Adrenal gland (tissue), 12 donors: ENCODE measurements around the gene MAST2. TPM values are rescaled to one million over a fixed set of nuclear protein-coding genes. Genes with fewer than 3 reads are reported as not detected.

Experiments
- DNase-seq, 7 donors: peaks; one replicate each; pipeline ENCODE4 v3.0.0-alpha.2; 2019 to 2020
- H3K27ac ChIP-seq, 5 donors: fragments of 200-600 bp; sonication (generic) in 4 of 5; 1 replicate in 3 of 5; 2 replicates in 2 of 5; pipeline versions ENCODE4 v1.5.1 to v1.8.0; 2016 to 2020; ENCODE audit warnings: mild to moderate bottlenecking in 1 of 5
- H3K27me3 ChIP-seq: fragments of 200-600 bp; 2 replicates; pipeline ENCODE4 v1.8.0; 2021
- H3K36me3 ChIP-seq, 2 donors: fragments of 200-600 bp; replicated peaks in 1 of 2; 1 replicate in 1 of 2; 2 replicates in 1 of 2; pipeline versions ENCODE4 v1.5.1 to v1.8.0; 2018 to 2022
- H3K4me1 ChIP-seq, 2 donors: fragments of 200-600 bp; replicated peaks in 1 of 2; 1 replicate in 1 of 2; 2 replicates in 1 of 2; pipeline versions ENCODE4 v1.5.1 to v1.8.0; 2018 to 2021
- H3K4me3 ChIP-seq, 4 donors: fragments of 200-600 bp; sonication (generic) in 3 of 4; one replicate each; pipeline ENCODE4 v1.5.1; 2016 to 2018
- H3K9me3 ChIP-seq, 3 donors: fragments of 200-600 bp; sonication (generic) in 1 of 3; replicated peaks in 1 of 3; 1 replicate in 2 of 3; 2 replicates in 1 of 3; pipeline versions ENCODE4 v1.5.1 to v1.8.0; 2016 to 2021
- CTCF ChIP-seq, 6 experiments: fragments of 450-650 bp in 4 of 6; fragments of 200-600 bp in 2 of 6; sonication (generic) in 1 of 6; IDR thresholded peaks; 1 replicate in 5 of 6; 2 replicates in 1 of 6; pipeline versions ENCODE4 v1.5.1 to v1.8.0; 2016 to 2021; ENCODE audit warnings: antibody characterized with exemption in 6 of 6, mild to moderate bottlenecking in 2 of 6, moderate library complexity in 1 of 6
- POLR2A ChIP-seq, 2 donors: fragments of 450-650 bp; IDR thresholded peaks; one replicate each; pipeline ENCODE4 v1.6.1; 2017; ENCODE audit warnings: antibody characterized with exemption in 2 of 2, mild to moderate bottlenecking in 2 of 2, moderate library complexity in 1 of 2
- WGBS, 4 donors: extraction: QIAGEN DNeasy Blood & Tissue Kit in 2 of 4; methylation state at CpG; one replicate each; pipeline versions ENCODE4 v1.1.5 to v1.1.7; 2013 to 2017; 5-methylcytosine and 5-hydroxymethylcytosine counted together
- intact Hi-C, 2 donors: fragments of 100-400 bp; cut with DNase I; formaldehyde crosslinking; loops; one replicate each; pipeline versions ENCODE4 v1.14.1 to v1.15.0; 2022 to 2023
- polyA plus RNA-seq, 3 donors: library from polyadenylated mRNA; stranded (reverse); fragments of 200-250 nt in 2 of 3; fragments of 350-450 nt in 1 of 3; fragmentation: Illumina TruSeq in 1 of 3; extraction: RNeasy Lipid Tissue Mini Kit (QIAGEN cat#74804) in 1 of 3; gene quantifications; one replicate each; pipeline ENCODE4 v1.2.3, GENCODE V29; 2013 to 2014
- total RNA-seq, 9 donors: library from RNA; depleted of rRNA in 4 of 9; stranded (reverse); fragments of >200 nt in 4 of 9; fragments of 120-200 nt in 1 of 9; fragmentation: NEBNext Ultra II Directional in 1 of 9; extraction: Animal tissue kit (Norgen Biotek cat#: 25700) in 1 of 9; gene quantifications; one replicate each; pipeline versions ENCODE4 v1.1.0 to v1.2.4, GENCODE V29; 2013 to 2023
- donor health status: healthy with polysubstance abuse.
- donor health status: Bipolar disorder and iron deficiency.
- donor health status: DM: yes; HTN: yes; CAD: no.
- donor health status: DM: no; HTN: no; CAD: no.
- donor health status: DM: no; HTN: no; CAD: no.
- donor health status: DM: yes; HTN: yes; CAD: no.

Gene MAST2
- total and polyA plus RNA-seq, 12 donors = 18.1 to 38.5 (median 23.5) TPM

GRCh38 chr1:45987204-45987603, 183.8 kb downstream of the MAST2 start:
- Histone ChIP-seq H3K27ac (no peak overlapping the region), H3K36me3 (no peaks in the 10 kb centered on the region), H3K27me3 (no peaks in the 10 kb centered on the region), H3K4me3 (no peak overlapping the region), H3K9me3 (no peaks in the 10 kb centered on the region), H3K4me1 (peaks cover 0 to 6% of the 10 kb centered on the region in 2 donors)
- no peak for DNase-seq
- intact Hi-C loops = no loop called here
- TF ChIP-seq CTCF (IDR thresholded peaks at IDR 0.05) = no peak
- no peak for TF ChIP-seq POLR2A (IDR thresholded peaks at IDR 0.05)
- 94 to 98% (median 98%) methylated on average over 4 of the region's 4 CpGs for WGBS, 4 donors

GRCh38 chr1:45989249-45989648, 185.8 kb downstream of the MAST2 start:
- Histone ChIP-seq H3K27ac (no peak overlapping the region), H3K4me3 (no peak overlapping the region), H3K27me3 (no peaks in the 10 kb centered on the region), H3K9me3 (no peaks in the 10 kb centered on the region), H3K36me3 (no peaks in the 10 kb centered on the region), H3K4me1 (peaks cover 0 to 6% of the 10 kb centered on the region in 2 donors)
- intact Hi-C loops = no loop called here
- TF ChIP-seq CTCF (IDR thresholded peaks at IDR 0.05) = no peak
- 87 to 95% (median 91%) methylated on average over 2 of the region's 2 CpGs for WGBS, 4 donors
- no peak for DNase-seq

- Histone ChIP-seq H3K4me3 (no peak overlapping the region), H3K9me3 (no peaks in the 10 kb centered on the region), H3K4me1 (no peaks in the 10 kb centered on the region), H3K27ac (no peak overlapping the region), H3K27me3 (no peaks in the 10 kb centered on the region), H3K36me3 (no peaks in the 10 kb centered on the region)
- intact Hi-C loops = no loop called here
- 59 to 83% (median 68%) methylated on average over 6 of the region's 6 CpGs for WGBS, 4 donors
- TF ChIP-seq POLR2A (IDR thresholded peaks at IDR 0.05) = no peak
- TF ChIP-seq CTCF (IDR thresholded peaks at IDR 0.05) = no peak
- DNase-seq = no peak
These were observed 191.0 kb downstream of the MAST2 start for GRCh38 chr1:45994423-45994822.

GRCh38 chr1:45995298-45995697, 191.9 kb downstream of the MAST2 start:
- H3K27ac ChIP-seq = no peak overlapping the region
- DNase-seq = no peak
- 85 to 95% (median 88%) methylated on average over 8 of the region's 8 CpGs for WGBS, 4 donors
- no peak overlapping the region for H3K4me3 ChIP-seq
- no peaks in the 10 kb centered on the region for H3K27me3 ChIP-seq
- H3K36me3 ChIP-seq = no peaks in the 10 kb centered on the region
- H3K4me1 ChIP-seq = no peaks in the 10 kb centered on the region
- no peaks in the 10 kb centered on the region for H3K9me3 ChIP-seq
- no peak for TF ChIP-seq CTCF (IDR thresholded peaks at IDR 0.05)
- TF ChIP-seq POLR2A (IDR thresholded peaks at IDR 0.05) = no peak
- intact Hi-C loops = no loop called here
